Activated CD4-positive, alpha-beta T cell treated with anti-CD3 and anti-CD28 coated beads for 24 hours (primary cell): ENCODE results near the gene PROSER3.
A peak's percentile ranks its signal among the peaks of the same experiment; 100 is the strongest.

Experiments used
- DNase-seq, 2 donors: peaks; one replicate each; pipeline ENCODE4 v3.0.0-alpha.2; 2020; ENCODE audit warnings: low read depth in 2 of 2

The PROSER3 gene

DNA sequence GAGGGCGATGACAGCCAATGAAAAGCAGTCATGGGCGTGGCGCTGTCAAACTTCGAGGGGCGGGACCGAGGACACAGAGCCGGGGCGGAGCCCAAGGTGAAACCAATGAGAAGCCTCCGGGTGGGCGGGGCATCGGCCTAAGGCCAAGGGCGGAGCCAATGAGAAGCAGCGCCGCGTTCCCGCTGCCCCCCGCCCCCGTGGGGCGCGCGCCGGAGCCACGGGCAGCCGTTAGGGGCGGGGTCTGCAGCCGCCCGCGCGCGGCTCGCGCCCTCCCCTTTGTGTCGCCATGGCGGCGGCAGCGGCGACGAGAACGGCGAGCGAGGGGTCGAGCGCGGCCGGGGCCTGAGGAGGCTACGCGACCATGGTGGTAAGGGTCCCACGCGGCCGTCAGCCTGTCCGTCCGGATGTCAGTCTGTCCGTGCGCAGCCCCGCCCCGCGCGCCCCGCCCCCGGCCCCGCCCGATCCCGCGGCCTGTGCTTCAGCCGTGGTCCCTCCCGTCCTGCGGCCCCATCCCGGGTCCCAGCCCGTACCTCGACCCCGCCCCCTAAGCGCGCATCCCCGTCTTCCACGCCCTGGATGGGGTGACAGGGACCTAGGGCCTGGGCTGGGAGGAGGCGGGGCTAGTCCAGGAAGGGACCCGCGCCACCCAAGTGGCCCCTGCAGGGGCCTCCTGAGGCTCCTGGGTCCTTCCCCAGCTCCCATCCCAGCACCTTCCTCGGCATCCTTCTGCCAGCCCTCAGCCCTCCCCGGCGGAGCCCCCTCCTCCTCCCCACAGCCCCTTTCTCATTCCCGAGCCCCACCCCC lies 17.5 kb downstream of the PROSER3 start, which contains the start of gene ARHGAP33:
TSS of gene ARHGAP33 (plus strand) at position 267 of the 804 bp plus-strand sequence. CDS start at position 362, 95 bp downstream.
- peak; percentile 98 to 100 for DNase-seq

GRCh38 chr19:35776102-35776788 lies 18.3 kb downstream of the PROSER3 start:
- DNase-seq, result no peak

GRCh38 chr19:35777086-35777841 lies 19.3 kb downstream of the PROSER3 start:
- DNase-seq, result no peak

DNA sequence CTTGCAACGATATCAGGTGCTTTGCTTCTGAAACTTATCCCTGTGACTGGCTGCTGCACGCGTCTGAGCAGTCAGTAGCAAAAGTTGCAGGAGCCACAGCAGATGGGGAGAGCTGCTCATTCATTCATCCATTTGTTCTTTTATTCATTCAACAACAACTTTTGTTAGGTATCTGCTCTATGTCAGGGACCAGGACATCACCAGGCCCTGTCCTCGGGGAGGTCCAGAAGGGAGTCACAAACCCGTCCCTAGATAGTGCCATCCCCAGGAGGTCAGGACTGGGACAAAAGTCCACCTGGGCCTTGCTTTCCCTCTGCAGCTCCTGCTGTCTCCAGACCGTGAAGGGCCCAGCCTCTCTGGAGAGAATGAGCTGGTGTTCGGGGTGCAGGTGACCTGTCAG lies 20.0 kb downstream of the PROSER3 start:
- no peak for DNase-seq

GRCh38 chr19:35779033-35779432 lies 21.1 kb downstream of the PROSER3 start:
- DNase-seq, result no peak

GRCh38 chr19:35780058-35780457 lies 22.1 kb downstream of the PROSER3 start:
- DNase-seq, result no peak

GRCh38 chr19:35780717-35781116 lies 22.7 kb downstream of the PROSER3 start:
- no peak for DNase-seq

- DNase-seq, result no peak
Measured at GRCh38 chr19:35781650-35782049, 23.7 kb downstream of the PROSER3 start.

DNA sequence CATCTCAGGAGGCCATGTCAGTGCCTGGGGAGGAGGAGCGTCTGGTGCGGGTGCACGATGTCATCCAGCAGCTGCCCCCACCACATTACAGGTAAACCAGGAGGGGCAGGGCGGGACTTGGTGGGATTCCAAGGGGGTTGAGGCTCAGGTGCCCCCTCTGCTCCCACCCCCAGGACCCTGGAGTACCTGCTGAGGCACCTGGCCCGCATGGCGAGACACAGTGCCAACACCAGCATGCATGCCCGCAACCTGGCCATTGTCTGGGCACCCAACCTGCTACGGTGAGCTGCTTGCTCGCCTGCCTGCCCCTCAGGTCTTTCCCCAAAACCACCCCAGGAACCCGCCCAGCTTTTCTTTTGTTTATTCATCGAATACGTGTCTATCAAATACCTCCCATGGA lies 24.6 kb downstream of the PROSER3 start:
- DNase-seq, result no peak

DNA sequence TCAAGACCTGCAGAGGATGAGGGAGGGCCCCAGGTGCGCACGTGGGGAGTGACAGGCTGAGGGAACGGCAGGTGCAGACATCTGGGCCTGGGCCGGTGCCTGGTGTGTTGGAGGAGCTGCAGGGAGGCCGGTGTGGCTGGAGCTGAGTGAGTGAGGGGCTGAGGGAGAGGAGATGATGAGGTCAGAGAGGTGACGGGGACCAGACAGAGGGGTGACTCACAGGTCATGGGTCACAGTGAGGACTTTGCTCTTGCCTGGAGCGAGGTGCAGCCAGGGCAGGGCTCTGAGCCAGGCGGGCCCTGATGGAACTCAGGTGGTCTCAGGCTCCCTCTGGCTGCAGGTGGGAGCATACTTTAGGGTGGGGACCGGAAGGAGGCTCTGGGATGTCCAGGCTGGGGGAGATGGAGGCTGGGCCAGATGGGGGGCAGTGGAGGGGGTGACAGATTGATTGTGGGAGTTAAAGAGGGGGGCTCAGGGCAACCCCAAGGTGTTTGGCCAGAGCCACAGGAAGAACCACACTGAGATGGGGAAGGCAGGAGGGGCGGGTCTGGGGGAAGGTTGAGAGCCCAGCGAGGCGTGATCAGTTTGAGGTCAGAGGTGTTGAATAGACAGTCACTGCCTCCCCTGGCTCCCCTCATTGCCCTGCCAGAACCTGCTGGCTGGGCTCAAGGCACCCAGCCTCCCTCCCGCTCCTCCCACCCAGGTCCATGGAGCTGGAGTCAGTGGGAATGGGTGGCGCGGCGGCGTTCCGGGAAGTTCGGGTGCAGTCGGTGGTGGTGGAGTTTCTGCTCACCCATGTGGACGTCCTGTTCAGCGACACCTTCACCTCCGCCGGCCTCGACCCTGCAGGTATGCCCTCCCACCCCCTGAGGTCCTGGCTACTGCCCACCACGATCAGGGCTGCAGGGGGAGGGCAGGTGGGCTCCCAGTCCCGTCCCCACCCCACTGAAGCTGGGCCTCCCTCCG lies 25.8 kb downstream of the PROSER3 start:
- no peak for DNase-seq

- no peak for DNase-seq
Measured at GRCh38 chr19:35784503-35785338, 26.7 kb downstream of the PROSER3 start.

DNA sequence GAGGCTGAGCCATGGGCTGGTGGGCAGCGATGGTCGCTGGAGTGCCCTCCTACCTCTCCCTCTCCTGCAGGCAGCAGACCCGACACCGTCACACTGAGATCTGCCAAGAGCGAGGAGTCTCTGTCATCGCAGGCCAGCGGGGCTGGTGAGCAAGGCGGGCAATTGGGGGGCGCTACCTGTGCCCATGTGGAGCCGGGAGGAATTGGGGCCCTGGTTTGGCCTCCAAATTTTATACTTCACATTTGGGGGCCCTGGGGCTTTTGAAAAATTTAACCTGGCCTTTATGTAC lies 27.3 kb downstream of the PROSER3 start:
- DNase-seq, result no peak

GRCh38 chr19:35786299-35787160 lies 28.6 kb downstream of the PROSER3 start:
- no peak for DNase-seq

- no peak for DNase-seq
Measured at GRCh38 chr19:35787227-35787799, 29.3 kb downstream of the PROSER3 start.

- DNase-seq, result no peak
Measured at GRCh38 chr19:35788205-35788960, 30.4 kb downstream of the PROSER3 start.

GRCh38 chr19:35789195-35789977 lies 31.4 kb downstream of the PROSER3 start:
- no peak for DNase-seq
